Neuronal stem cell (in vitro differentiated cells): ENCODE data around the gene DNER.

ENCODE experiments used
- DNase-seq: peaks from one replicate; pipeline ENCODE4 v3.0.0-alpha.2; 2013; ENCODE audit warnings: low spot score
- H2AFZ ChIP-seq: one replicate; pipeline ENCODE4 v1.6.1; 2013; ENCODE audit warnings: mild to moderate bottlenecking, low read length, inconsistent platforms
- H2AK5ac ChIP-seq: 2 replicates; pipeline ENCODE4 v1.6.1; 2013; ENCODE audit warnings: low read depth, mild to moderate bottlenecking, inconsistent platforms, low read length, moderate library complexity, mixed read lengths
- H2BK120ac ChIP-seq: 2 replicates; pipeline ENCODE4 v1.6.1; 2013; ENCODE audit warnings: low read depth, mild to moderate bottlenecking, inconsistent platforms, low read length, moderate library complexity, mixed read lengths
- H2BK12ac ChIP-seq: one replicate; pipeline ENCODE4 v1.6.1; 2013; ENCODE audit warnings: low read length, inconsistent platforms
- H2BK15ac ChIP-seq: 2 replicates; pipeline ENCODE4 v1.6.1; 2013; ENCODE audit warnings: mild to moderate bottlenecking, low read length, inconsistent platforms, mixed read lengths
- H2BK5ac ChIP-seq: one replicate; pipeline ENCODE4 v1.6.1; 2013; ENCODE audit warnings: inconsistent platforms, mild to moderate bottlenecking, low read length, moderate library complexity
- H3K14ac ChIP-seq: one replicate; pipeline ENCODE4 v1.6.1; 2013; ENCODE audit warnings: low read length, inconsistent platforms
- H3K18ac ChIP-seq: 2 replicates; pipeline ENCODE4 v1.6.1; 2013; ENCODE audit warnings: low read length, inconsistent platforms
- H3K23ac ChIP-seq: 2 replicates; pipeline ENCODE4 v1.6.1; 2013; ENCODE audit warnings: low read depth, mild to moderate bottlenecking, mixed read lengths, low read length, inconsistent platforms; ENCODE audit not compliant: poor library complexity
- H3K27ac ChIP-seq: replicated peaks from 3 replicates; pipeline ENCODE4 v1.5.1; 2013; ENCODE audit warnings: low read length, inconsistent platforms
- H3K27me3 ChIP-seq, 3 experiments: 2 replicates each; pipeline ENCODE4 v1.6.1; 2013; ENCODE audit warnings: low read length in 3 of 3, mild to moderate bottlenecking in 2 of 3, inconsistent platforms in 1 of 3, low read depth in 1 of 3, mixed read lengths in 1 of 3, moderate library complexity in 1 of 3; ENCODE audit not compliant: control insufficient read depth in 3 of 3, insufficient read depth in 3 of 3
- H3K36me3 ChIP-seq, 2 donors: replicated peaks in 1 of 2; 2 replicates each; pipeline ENCODE4 v1.6.1; 2013; ENCODE audit warnings: low read length in 2 of 2; ENCODE audit not compliant: control insufficient read depth in 2 of 2, insufficient read depth in 2 of 2
- H3K4ac ChIP-seq: 2 replicates; pipeline ENCODE4 v1.6.1; 2013; ENCODE audit warnings: inconsistent platforms, mild to moderate bottlenecking, low read length, moderate library complexity
- H3K4me1 ChIP-seq, 2 donors: 1 replicate in 1 of 2; 2 replicates in 1 of 2; pipeline ENCODE4 v1.6.1; 2013; ENCODE audit warnings: low read length in 2 of 2, low read depth in 1 of 2; ENCODE audit not compliant: control insufficient read depth in 2 of 2, insufficient read depth in 1 of 2
- H3K4me2 ChIP-seq: one replicate; pipeline ENCODE4 v1.6.1; 2013; ENCODE audit warnings: mild to moderate bottlenecking, low read length, inconsistent platforms; ENCODE audit not compliant: insufficient read depth, poor library complexity, severe bottlenecking
- H3K4me3 ChIP-seq, 2 donors: 2 replicates each; pipeline ENCODE4 v1.5.1; 2013; ENCODE audit warnings: low read length in 2 of 2, mild to moderate bottlenecking in 2 of 2, inconsistent platforms in 1 of 2, moderate library complexity in 1 of 2
- H3K79me1 ChIP-seq: one replicate; pipeline ENCODE4 v1.6.1; 2013; ENCODE audit warnings: low read depth, mild to moderate bottlenecking, inconsistent platforms, low read length, moderate library complexity
- H3K9ac ChIP-seq: one replicate; pipeline ENCODE4 v1.6.1; 2013; ENCODE audit warnings: mild to moderate bottlenecking, low read depth, low read length, inconsistent platforms; ENCODE audit not compliant: poor library complexity
- H3K9me3 ChIP-seq, 2 donors: replicated peaks in 1 of 2; 2 replicates each; pipeline versions ENCODE3 to v1.6.1; 2013; ENCODE audit warnings: low read length in 2 of 2, mild to moderate bottlenecking in 2 of 2, inconsistent platforms in 1 of 2, low read depth in 1 of 2, mixed read lengths in 1 of 2, moderate library complexity in 1 of 2; ENCODE audit not compliant: control insufficient read depth in 2 of 2, insufficient read depth in 1 of 2
- H4K8ac ChIP-seq: one replicate; pipeline ENCODE4 v1.6.1; 2013; ENCODE audit warnings: low read depth, mild to moderate bottlenecking, inconsistent platforms, low read length, moderate library complexity
- H4K91ac ChIP-seq: one replicate; pipeline ENCODE4 v1.6.1; 2013; ENCODE audit warnings: low read length, low read depth, mild to moderate bottlenecking, inconsistent platforms; ENCODE audit not compliant: poor library complexity
- WGBS, 2 donors: extraction: QIAGEN DNeasy Blood & Tissue Kit; methylation state at CpG; one replicate each; pipeline ENCODE4 v1.1.7; 2013; ENCODE audit warnings: missing lambda C conversion rate in 2 of 2, mixed read lengths in 1 of 2; ENCODE audit not compliant: insufficient read length in 2 of 2, insufficient replicate concordance in 1 of 2; ENCODE audit errors: extremely low coverage in 2 of 2; 5-methylcytosine and 5-hydroxymethylcytosine counted together

The DNER gene

GRCh38 chr2:229708335-229708734, 6.0 kb downstream of the DNER start:
- H3K27me3 ChIP-seq = peaks cover 0 to 51% (median 12%) of the 10 kb centered on the region in 3 experiments
- H2BK15ac ChIP-seq = no peak overlapping the region
- H3K23ac ChIP-seq = no peak overlapping the region
- H3K4me2 ChIP-seq = no peak overlapping the region
- H2BK12ac ChIP-seq = no peak overlapping the region
- WGBS, 2 donors = no CpG with 5 or more reads among the region's 2 CpGs
- H3K36me3 ChIP-seq = no peaks in the 10 kb centered on the region
- no peak overlapping the region for H3K4ac ChIP-seq
- H4K91ac ChIP-seq = no peak overlapping the region
- peaks cover 0 to 2% of the 10 kb centered on the region in 2 donors for H3K4me1 ChIP-seq
- no peak overlapping the region for H3K18ac ChIP-seq
- no peak overlapping the region for H3K9ac ChIP-seq
- H3K27ac ChIP-seq = no peak overlapping the region
- no peak overlapping the region for H2BK120ac ChIP-seq
- no peak for DNase-seq
- H2AFZ ChIP-seq = no peak overlapping the region
- no peak overlapping the region for H2BK5ac ChIP-seq
- no peaks in the 10 kb centered on the region for H3K79me1 ChIP-seq
- no peak overlapping the region for H3K14ac ChIP-seq
- H3K9me3 ChIP-seq = peaks cover 0 to 4% of the 10 kb centered on the region in 2 donors
- no peak overlapping the region for H2AK5ac ChIP-seq
- H4K8ac ChIP-seq = no peak overlapping the region
- no peak overlapping the region for H3K4me3 ChIP-seq

- Histone ChIP-seq H4K91ac (no peak overlapping the region), H3K14ac (no peak overlapping the region), H2BK15ac (no peak overlapping the region), H3K9ac (no peak overlapping the region), H3K79me1 (no peaks in the 10 kb centered on the region), H3K27ac (no peak overlapping the region), H3K4me3 (no peak overlapping the region), H2AFZ (no peak overlapping the region), H3K18ac (no peak overlapping the region), H2BK12ac (no peak overlapping the region), H3K9me3 (no peaks in the 10 kb centered on the region), H4K8ac (no peak overlapping the region), H3K36me3 (no peaks in the 10 kb centered on the region), H3K4me1 (no peaks in the 10 kb centered on the region), H3K4ac (no peak overlapping the region), H3K4me2 (no peak overlapping the region), H2BK120ac (no peak overlapping the region), H3K27me3 (peaks cover 0 to 17% (median 0%) of the 10 kb centered on the region in 3 experiments), H2AK5ac (no peak overlapping the region), H2BK5ac (no peak overlapping the region), H3K23ac (no peak overlapping the region)
- WGBS, 2 donors = no CpG with 5 or more reads among the region's 5 CpGs
- no peak for DNase-seq
These were observed 10.3 kb downstream of the DNER start for GRCh38 chr2:229703909-229704630.

- Histone ChIP-seq H2AK5ac (no peak overlapping the region), H3K4me2 (no peak overlapping the region), H3K27ac (no peak overlapping the region), H3K36me3 (no peaks in the 10 kb centered on the region), H3K23ac (no peak overlapping the region), H3K9ac (peak overlapping the region; percentile 61), H3K9me3 (no peaks in the 10 kb centered on the region), H3K79me1 (no peaks in the 10 kb centered on the region), H2AFZ (no peak overlapping the region), H3K27me3 (peaks cover 0 to 4% (median 0%) of the 10 kb centered on the region in 3 experiments), H3K18ac (no peak overlapping the region), H3K4me1 (no peaks in the 10 kb centered on the region), H3K4ac (no peak overlapping the region), H4K8ac (no peak overlapping the region), H2BK120ac (no peak overlapping the region), H2BK15ac (no peak overlapping the region), H4K91ac (no peak overlapping the region), H3K14ac (no peak overlapping the region), H2BK5ac (no peak overlapping the region), H2BK12ac (no peak overlapping the region), H3K4me3 (no peak overlapping the region)
- WGBS, 2 donors = no CpG with 5 or more reads among the region's 6 CpGs
- no peak for DNase-seq
These were observed 12.6 kb downstream of the DNER start for GRCh38 chr2:229701716-229702115.

- no peak for DNase-seq
- no peaks in the 10 kb centered on the region for H3K36me3 ChIP-seq
- no peak overlapping the region for H4K8ac ChIP-seq
- H3K27me3 ChIP-seq = peaks cover 0 to 4% (median 0%) of the 10 kb centered on the region in 3 experiments
- no peak overlapping the region for H2BK5ac ChIP-seq
- no peaks in the 10 kb centered on the region for H3K79me1 ChIP-seq
- H3K4me2 ChIP-seq = no peak overlapping the region
- no peak overlapping the region for H3K4ac ChIP-seq
- H2AK5ac ChIP-seq = no peak overlapping the region
- no peak overlapping the region for H2BK120ac ChIP-seq
- no peaks in the 10 kb centered on the region for H3K9me3 ChIP-seq
- H3K23ac ChIP-seq = no peak overlapping the region
- no peak overlapping the region for H4K91ac ChIP-seq
- no peak overlapping the region for H3K14ac ChIP-seq
- no peak overlapping the region for H3K27ac ChIP-seq
- WGBS, 2 donors = no CpG with 5 or more reads among the region's 2 CpGs
- H3K18ac ChIP-seq = no peak overlapping the region
- H3K4me3 ChIP-seq = no peak overlapping the region
- H2BK15ac ChIP-seq = no peak overlapping the region
- H2AFZ ChIP-seq = no peak overlapping the region
- no peak overlapping the region for H2BK12ac ChIP-seq
- peaks cover 0 to 2% of the 10 kb centered on the region in 2 donors for H3K4me1 ChIP-seq
- H3K9ac ChIP-seq = no peak overlapping the region
These were observed 13.3 kb downstream of the DNER start for GRCh38 chr2:229701062-229701461.
